Vagina (tissue), 2 donors: ENCODE results near the gene RUNX2.

Experiments
- CTCF ChIP-seq, 3 experiments: fragments of 450-650 bp in 2 of 3; fragments of 200-600 bp in 1 of 3; sonication (generic) in 1 of 3; IDR thresholded peaks; one replicate each; pipeline ENCODE4 v1.5.1; 2017 to 2019; ENCODE audit warnings: antibody characterized with exemption in 3 of 3, mild to moderate bottlenecking in 2 of 3, moderate library complexity in 2 of 3
- POLR2A ChIP-seq, 2 donors: fragments of 450-650 bp; IDR thresholded peaks; one replicate each; pipeline ENCODE4 v1.6.1; 2017; ENCODE audit warnings: antibody characterized with exemption in 2 of 2, mild to moderate bottlenecking in 2 of 2, moderate library complexity in 2 of 2
- POLR2AphosphoS5 ChIP-seq, 2 donors: sonication (generic); formaldehyde crosslinking; IDR thresholded peaks; one replicate each; pipeline ENCODE4 v1.9.0; 2017; ENCODE audit warnings: antibody characterized with exemption in 2 of 2, mild to moderate bottlenecking in 2 of 2, low read depth in 1 of 2; ENCODE audit not compliant: insufficient read depth in 1 of 2

- TF ChIP-seq CTCF (IDR thresholded peaks at IDR 0.05): no peak
- no peak for TF ChIP-seq POLR2A (IDR thresholded peaks at IDR 0.05)
- TF ChIP-seq POLR2AphosphoS5 (IDR thresholded peaks at IDR 0.05; ENCODE audit: insufficient read depth in 1 of 2, low read depth in 1 of 2): no peak
Measured at GRCh38 chr6:45488889-45489288, 160.8 kb downstream of the RUNX2 start.
